ENCODE measurements around the gene KCNJ9.

GRCh38 chr1:160074865-160075264 is 6.5 kb upstream of the KCNJ9 start:
- TF ChIP-seq CTCF (conservative IDR thresholded peaks at IDR 0.05; ENCODE audit: low read length) (no peak), EZH2phosphoT487 (IDR thresholded peaks at IDR 0.05; ENCODE audit: borderline replicate concordance) (no peak)
